Measurements from ENCODE around the gene RPL14.
A peak's percentile ranks its signal among the peaks of the same experiment; 100 is the strongest.

Gene RPL14

GRCh38 chr3:40504636-40505430 lies 47.7 kb downstream of the RPL14 start:
- DNase-seq: no peak
- Histone ChIP-seq H3K36me3 (no peaks in the 10 kb centered on the region), H3K4me3 (ENCODE audit: low read depth, low read length) (peak overlapping the region; percentile 80; the same call in 1 of the 2 replicates), H3K9me3 (no peaks in the 10 kb centered on the region), H3K27me3 (no peaks in the 10 kb centered on the region), H3K4me1 (no peaks in the 10 kb centered on the region)
- TF ChIP-seq CTCF (IDR thresholded peaks at IDR 0.05; ENCODE audit: low read depth, low read length): no peak

- peak within 1 kb of the TSS; percentile 80 for H3K4me3 ChIP-seq (ENCODE audit: low read depth, low read length)
- TF ChIP-seq CTCF (IDR thresholded peaks at IDR 0.05; ENCODE audit: low read depth, low read length): peak; percentile 51
- H3K9me3 ChIP-seq: no peaks in the 10 kb centered on the region
- H3K36me3 ChIP-seq: no peaks in the 10 kb centered on the region
- DNase-seq: peak; percentile 84
- no peaks in the 10 kb centered on the region for H3K4me1 ChIP-seq
- no peaks in the 10 kb centered on the region for H3K27me3 ChIP-seq
These were observed 48.7 kb downstream of the RPL14 start, which contains the start of gene ZNF620 for GRCh38 chr3:40505599-40506462. ZNF620 (plus strand) TSS chr3:40506039; CDS start chr3:40506353, 314 bp downstream.

- Histone ChIP-seq H3K4me1 (no peaks in the 10 kb centered on the region), H3K4me3 (ENCODE audit: low read depth, low read length) (no peak overlapping the region), H3K27me3 (no peaks in the 10 kb centered on the region), H3K36me3 (no peaks in the 10 kb centered on the region), H3K9me3 (no peaks in the 10 kb centered on the region)
- no peak for DNase-seq
- TF ChIP-seq CTCF (IDR thresholded peaks at IDR 0.05; ENCODE audit: low read depth, low read length): no peak
These were observed 54.0 kb downstream of the RPL14 start for GRCh38 chr3:40511031-40511718.

DNA sequence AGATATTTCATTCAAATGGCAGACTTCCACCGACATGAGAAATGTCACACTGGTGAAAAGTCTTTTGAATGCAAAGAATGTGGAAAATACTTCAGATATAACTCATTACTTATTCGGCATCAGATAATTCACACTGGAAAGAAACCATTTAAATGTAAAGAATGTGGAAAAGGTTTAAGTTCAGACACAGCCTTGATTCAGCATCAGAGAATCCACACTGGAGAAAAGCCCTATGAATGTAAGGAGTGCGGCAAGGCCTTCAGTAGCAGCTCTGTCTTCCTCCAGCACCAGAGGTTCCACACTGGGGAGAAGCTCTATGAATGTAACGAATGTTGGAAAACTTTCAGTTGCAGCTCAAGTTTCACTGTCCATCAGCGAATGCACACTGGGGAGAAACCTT lies 59.1 kb downstream of the RPL14 start:
- DNase-seq: no peak
- H3K36me3 ChIP-seq: no peaks in the 10 kb centered on the region
- H3K4me1 ChIP-seq: no peaks in the 10 kb centered on the region

GRCh38 chr3:40518067-40518466 lies 60.9 kb downstream of the RPL14 start:
- Histone ChIP-seq H3K27me3 (no peaks in the 10 kb centered on the region), H3K4me3 (ENCODE audit: low read depth, low read length) (no peak overlapping the region), H3K36me3 (no peaks in the 10 kb centered on the region), H3K9me3 (no peaks in the 10 kb centered on the region), H3K4me1 (no peaks in the 10 kb centered on the region)
- TF ChIP-seq CTCF (IDR thresholded peaks at IDR 0.05; ENCODE audit: low read depth, low read length): no peak
- no peak for DNase-seq

More for the DNA sequence above, 59.1 kb downstream of the RPL14 start:
- no peak for TF ChIP-seq CTCF (IDR thresholded peaks at IDR 0.05; ENCODE audit: low read depth, low read length)
- no peaks in the 10 kb centered on the region for H3K27me3 ChIP-seq
- no peaks in the 10 kb centered on the region for H3K9me3 ChIP-seq
- H3K4me3 ChIP-seq (ENCODE audit: low read depth, low read length): no peak overlapping the region
